PC-3 (cell line): Measurements from ENCODE around the gene HHIPL1. TPM values are rescaled to one million over a fixed set of nuclear protein-coding genes. Genes with fewer than 3 reads are reported as not detected.

Source experiments
- ATAC-seq: fragments of 200-7000 bp; cut with Tn5 transposase; 2 replicates; pipeline ENCODE4 v1.9.1; 2020; ENCODE audit warnings: mild to moderate bottlenecking, moderate library complexity
- BruUV-seq: library from RNA; stranded (reverse); fragments of 400-500 nt; replicated peaks from 2 replicates; lab custom pipeline; 2021; lab: Mats Ljungman, UMichigan
- CTCF ChIA-PET: fragments of 300-600 bp; sonication (Branson Sonifier 250); formaldehyde crosslinking; loops from one replicate; lab custom pipeline; 2022; ENCODE audit warnings: antibody characterized with exemption; lab: Charles Lee
- POLR2A ChIA-PET: fragments of 300-600 bp; sonication (Branson Sonifier 250); formaldehyde crosslinking; loops from one replicate; lab custom pipeline; 2022; ENCODE audit warnings: antibody characterized with exemption; ENCODE audit not compliant: unreplicated experiment; lab: Charles Lee
- DNase-seq: peaks from one replicate; pipeline ENCODE4 v3.0.0-alpha.2; 2015
- H2AFZ ChIP-seq: fragments of 300-600 bp; sonication (generic); 2 replicates; pipeline ENCODE4 v1.6.0; 2016; ENCODE audit warnings: antibody characterized with exemption, low read length
- H3F3A ChIP-seq: fragments of 300-600 bp; sonication (generic); one replicate; pipeline ENCODE4 v1.6.0; 2017; ENCODE audit warnings: antibody characterized with exemption, low read length, control low read depth, mild to moderate bottlenecking; ENCODE audit not compliant: unreplicated experiment
- H3K27ac ChIP-seq: fragments of 300-600 bp; sonication (generic); 2 replicates; pipeline ENCODE4 v1.5.1; 2016; ENCODE audit warnings: mild to moderate bottlenecking, low read length
- H3K27me3 ChIP-seq: fragments of 300-600 bp; sonication (generic); 2 replicates; pipeline ENCODE4 v1.6.1; 2016; ENCODE audit warnings: low read length, mixed read lengths
- H3K36me3 ChIP-seq: fragments of 300-600 bp; sonication (generic); 2 replicates; pipeline ENCODE4 v1.6.1; 2016; ENCODE audit warnings: low read depth, mixed run types, low read length, mixed read lengths
- H3K4me1 ChIP-seq: fragments of 300-600 bp; sonication (generic); 2 replicates; pipeline ENCODE4 v1.5.1; 2016; ENCODE audit warnings: low read length; ENCODE audit not compliant: insufficient read depth
- H3K4me2 ChIP-seq: fragments of 300-600 bp; sonication (generic); 2 replicates; pipeline ENCODE4 v1.6.0; 2016; ENCODE audit warnings: low read length
- H3K4me3 ChIP-seq: fragments of 300-600 bp; sonication (generic); 2 replicates; pipeline ENCODE4 v1.5.1; 2016; ENCODE audit warnings: mild to moderate bottlenecking, low read length, mixed read lengths
- H3K79me2 ChIP-seq: fragments of 300-600 bp; sonication (generic); 2 replicates; pipeline ENCODE4 v1.6.1; 2017; ENCODE audit warnings: low read length, mixed read lengths
- H3K9ac ChIP-seq: fragments of 300-600 bp; sonication (generic); 2 replicates; pipeline ENCODE4 v1.6.0; 2016; ENCODE audit warnings: mild to moderate bottlenecking, low read length
- H3K9me2 ChIP-seq: fragments of 300-600 bp; sonication (generic); replicated peaks from 2 replicates; pipeline ENCODE4 v1.6.1; 2016; ENCODE audit warnings: mixed run types, low read length, mixed read lengths
- H3K9me3 ChIP-seq: fragments of 300-600 bp; sonication (generic); 2 replicates; pipeline ENCODE4 v1.6.1; 2016; ENCODE audit warnings: low read length, mixed read lengths
- H4K20me1 ChIP-seq: fragments of 300-600 bp; sonication (generic); 2 replicates; pipeline ENCODE4 v1.6.1; 2016; ENCODE audit warnings: low read length, mixed read lengths
- CTCF ChIP-seq: fragments of 300-600 bp; sonication (generic); conservative IDR thresholded peaks from 2 replicates; pipeline ENCODE4 v1.5.1; 2017; ENCODE audit warnings: antibody characterized with exemption, low read depth, mild to moderate bottlenecking, low read length
- EZH2 ChIP-seq: fragments of 300-600 bp; sonication (generic); IDR thresholded peaks from one replicate; pipeline ENCODE4 v1.6.1; 2017; ENCODE audit warnings: antibody characterized with exemption, mild to moderate bottlenecking, low read length; ENCODE audit not compliant: unreplicated experiment
- EZH2phosphoT487 ChIP-seq: fragments of 300-600 bp; sonication (generic); IDR thresholded peaks from 2 replicates; pipeline ENCODE4 v1.6.1; 2018; ENCODE audit warnings: mild to moderate bottlenecking, antibody characterized with exemption, low read length, borderline replicate concordance
- intact Hi-C: fragments of 100-400 bp; cut with micrococcal nuclease; formaldehyde crosslinking; loops from 2 replicates; pipeline ENCODE4 v1.9.0; 2023
- total RNA-seq: library from RNA; depleted of rRNA; stranded (reverse); fragments of >200 nt; gene quantifications from 2 replicates; pipeline ENCODE4 v1.2.3, GENCODE V29; 2014

Gene HHIPL1
- total RNA-seq, 1 experiment from 2014 or later: 0.84 TPM

GRCh38 chr14:99615497-99616157 is 29.3 kb upstream of the HHIPL1 start:
- no peak overlapping the region for H3K4me2 ChIP-seq
- no peaks in the 10 kb centered on the region for H3K9me3 ChIP-seq
- no peaks in the 10 kb centered on the region for H4K20me1 ChIP-seq
- POLR2A ChIA-PET: no interaction called here
- no peak overlapping the region for H3K4me3 ChIP-seq
- H3K27me3 ChIP-seq: no peaks in the 10 kb centered on the region
- no peak for DNase-seq
- no TSS peak for BruUV-seq
- TF ChIP-seq EZH2: no peak
- no peak for TF ChIP-seq EZH2phosphoT487
- TF ChIP-seq CTCF: no peak
- H3K79me2 ChIP-seq: no peaks in the 10 kb centered on the region
- H3K9ac ChIP-seq: no peak overlapping the region
- CTCF ChIA-PET: no interaction called here
- ATAC-seq: no peak
- no peak overlapping the region for H3K27ac ChIP-seq
- H3K9me2 ChIP-seq: no peaks in the 10 kb centered on the region
- intact Hi-C loops: no loop called here
- no peaks in the 10 kb centered on the region for H3K36me3 ChIP-seq
- no peak overlapping the region for H2AFZ ChIP-seq
- H3F3A ChIP-seq: no peaks in the 10 kb centered on the region
- no peaks in the 10 kb centered on the region for H3K4me1 ChIP-seq

- POLR2A ChIA-PET: no interaction called here
- no peaks in the 10 kb centered on the region for H4K20me1 ChIP-seq
- H3K9me3 ChIP-seq: no peaks in the 10 kb centered on the region
- H3K9me2 ChIP-seq: no peaks in the 10 kb centered on the region
- BruUV-seq: no TSS peak
- no peak overlapping the region for H3K27ac ChIP-seq
- no peaks in the 10 kb centered on the region for H3K36me3 ChIP-seq
- TF ChIP-seq EZH2phosphoT487: no peak
- TF ChIP-seq CTCF: no peak
- TF ChIP-seq EZH2: no peak
- intact Hi-C loops: no loop called here
- H3K79me2 ChIP-seq: no peaks in the 10 kb centered on the region
- H3K4me2 ChIP-seq: no peak overlapping the region
- CTCF ChIA-PET: no interaction called here
- ATAC-seq (no peak), DNase-seq (no peak)
- no peaks in the 10 kb centered on the region for H3K27me3 ChIP-seq
- no peaks in the 10 kb centered on the region for H3F3A ChIP-seq
- H3K9ac ChIP-seq: no peak overlapping the region
- peaks cover under 1% of the 10 kb centered on the region; the same call in 1 of the 2 replicates for H3K4me1 ChIP-seq
- H3K4me3 ChIP-seq: no peak overlapping the region
- H2AFZ ChIP-seq: no peak overlapping the region
These were observed 27.8 kb upstream of the HHIPL1 start for GRCh38 chr14:99616832-99617800.
